Brain pericyte (primary cell): Measurements from ENCODE around the gene ARSH.
"Not testable (repeated sequence)": the region's sequence is repeated elsewhere in the genome, so short reads cannot be mapped to it uniquely, and the experiment has no call there.

Experiments
- DNase-seq: peaks from one replicate; pipeline ENCODE4 v3.0.0-alpha.2; 2012; ENCODE audit warnings: low read depth, low spot score

The ARSH gene

GRCh38 chrX:3006495-3006894, at the start of gene ARSH:
ARSH (plus strand) TSS chrX:3006546; CDS start chrX:3006613, 67 bp downstream.
- DNase-seq = no peak

DNA sequence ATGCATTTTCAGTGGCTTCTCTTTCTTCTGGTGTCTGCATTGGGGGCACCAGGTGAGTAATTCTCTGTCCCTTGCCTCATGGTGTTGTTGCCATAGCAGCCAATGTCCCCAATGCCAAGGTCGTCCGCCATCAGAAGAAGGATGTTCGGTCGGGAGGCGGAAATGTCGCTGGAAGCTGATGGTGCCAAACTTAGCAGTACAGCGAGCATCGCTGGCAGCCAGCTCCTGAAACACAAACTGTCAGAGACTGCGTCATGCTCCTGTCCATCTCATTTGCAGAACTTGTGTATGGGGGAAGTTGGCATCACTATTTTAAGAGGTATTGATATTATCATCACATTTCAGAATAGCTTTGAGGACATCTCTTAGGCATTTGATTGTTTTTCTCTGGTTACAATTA, 48.1 kb upstream of the ARSH start:
- no peak for DNase-seq

DNA sequence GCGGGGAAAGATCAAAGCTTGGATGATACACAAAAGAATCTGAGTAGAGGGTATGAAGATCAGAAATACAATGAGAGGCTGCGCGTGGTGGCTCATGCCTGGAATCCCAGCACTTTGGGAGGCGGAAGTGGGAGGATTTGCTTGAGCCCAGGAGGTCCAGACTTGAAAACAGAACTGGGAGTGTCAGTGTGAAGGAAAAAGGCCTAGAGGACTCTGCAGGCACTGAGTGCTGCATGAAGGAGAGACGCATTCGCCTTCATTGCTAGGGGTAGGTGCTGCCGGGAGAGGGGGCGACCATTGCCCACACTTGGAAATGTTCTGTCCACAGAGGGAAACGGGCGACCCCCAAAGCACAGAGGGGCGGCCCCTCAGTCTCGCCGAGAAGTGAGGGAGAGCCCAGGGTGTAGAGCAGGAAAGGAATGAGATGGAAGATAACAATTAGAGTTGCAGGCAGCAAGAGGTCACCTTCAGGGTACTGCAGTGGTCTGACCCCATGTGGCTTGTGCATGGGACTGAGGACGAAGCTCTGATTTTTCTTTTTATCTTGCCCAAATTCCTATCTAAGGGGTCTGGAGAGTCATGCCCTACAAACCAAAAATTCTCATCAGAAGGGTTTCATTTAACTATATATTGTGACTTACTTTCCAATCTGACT, 45.4 kb upstream of the ARSH start:
- DNase-seq = no peak

DNA sequence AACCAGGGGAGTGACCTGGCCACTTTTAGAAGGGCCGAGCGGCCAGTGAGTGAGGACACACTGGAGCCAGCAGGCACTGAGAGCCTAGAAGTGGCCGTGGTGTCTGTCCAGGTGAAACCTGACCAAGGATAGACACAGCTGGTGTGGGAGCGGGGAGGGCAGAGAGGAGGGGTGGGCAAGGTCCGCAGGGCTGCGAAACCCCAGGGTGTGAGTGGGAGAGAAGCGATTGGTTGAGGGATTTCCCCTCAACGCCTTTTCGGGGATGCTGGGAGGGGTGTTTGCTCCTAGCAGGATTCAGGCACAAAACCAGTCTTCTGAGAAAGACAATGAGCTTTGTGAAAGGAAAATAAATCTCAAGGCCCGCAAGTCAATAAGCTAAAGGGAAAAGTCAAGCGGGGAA, 44.0 kb upstream of the ARSH start:
- no peak for DNase-seq

- not testable (repeated sequence) for DNase-seq
Measured at GRCh38 chrX:2963449-2963848, 42.9 kb upstream of the ARSH start.

DNA sequence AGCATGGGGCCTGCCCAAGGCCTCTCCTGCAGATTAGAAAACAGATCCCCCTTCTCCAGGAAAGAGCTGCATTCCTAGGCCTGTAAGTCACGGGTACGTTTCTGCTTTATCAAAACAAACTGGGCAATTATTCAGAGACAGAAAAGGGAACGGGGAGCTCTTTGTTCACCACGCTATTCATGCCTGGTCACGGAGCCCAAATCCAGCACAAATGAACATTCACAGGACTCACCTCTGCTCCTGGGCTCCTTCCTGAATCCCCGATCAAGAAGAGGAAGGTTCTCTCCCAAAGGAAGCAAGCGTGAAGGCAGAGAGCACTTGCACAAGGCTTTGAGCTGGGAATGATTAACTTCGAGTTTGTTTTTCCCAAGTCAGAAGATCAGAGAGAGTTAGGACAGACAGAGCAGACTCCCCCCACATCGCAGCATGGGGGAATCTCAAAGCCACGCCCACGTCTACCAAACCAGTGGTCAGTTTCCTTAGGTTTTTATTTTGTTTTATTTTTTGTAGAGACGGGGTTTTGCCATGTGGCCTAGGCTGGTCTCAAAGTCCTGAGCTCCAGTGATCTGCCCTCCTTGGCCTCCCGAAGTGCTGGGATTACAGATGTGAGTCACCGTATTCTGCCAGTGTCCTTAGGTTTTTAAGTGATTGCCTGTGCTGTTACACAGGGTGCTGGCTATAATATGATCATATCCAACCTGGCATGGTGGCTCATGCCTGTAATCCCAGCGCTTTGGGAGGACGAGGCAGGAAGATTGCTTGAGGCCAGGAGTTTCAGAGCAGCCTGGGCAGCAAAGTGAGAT, 42.2 kb upstream of the ARSH start:
- DNase-seq = not testable (repeated sequence)

GRCh38 chrX:2965965-2966364, 40.4 kb upstream of the ARSH start:
- DNase-seq = no peak

DNA sequence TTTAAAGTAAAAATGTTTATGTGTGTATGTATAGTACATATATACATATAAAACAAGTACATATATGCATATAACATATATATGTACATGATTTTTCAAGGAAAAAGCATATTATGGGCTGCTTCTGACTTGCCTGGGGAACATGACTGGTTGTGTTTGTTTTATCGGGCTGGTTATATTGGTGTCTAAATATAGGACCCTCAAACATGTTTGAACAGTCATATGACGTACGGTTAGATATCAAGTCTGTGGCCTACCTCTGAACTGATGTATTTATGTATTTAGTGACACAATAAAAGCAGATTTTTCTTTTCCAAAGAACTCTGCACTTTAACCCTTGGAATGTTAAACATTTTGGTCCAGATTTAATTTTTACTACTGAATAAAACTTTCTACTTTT, 39.3 kb upstream of the ARSH start:
- DNase-seq = no peak

DNA sequence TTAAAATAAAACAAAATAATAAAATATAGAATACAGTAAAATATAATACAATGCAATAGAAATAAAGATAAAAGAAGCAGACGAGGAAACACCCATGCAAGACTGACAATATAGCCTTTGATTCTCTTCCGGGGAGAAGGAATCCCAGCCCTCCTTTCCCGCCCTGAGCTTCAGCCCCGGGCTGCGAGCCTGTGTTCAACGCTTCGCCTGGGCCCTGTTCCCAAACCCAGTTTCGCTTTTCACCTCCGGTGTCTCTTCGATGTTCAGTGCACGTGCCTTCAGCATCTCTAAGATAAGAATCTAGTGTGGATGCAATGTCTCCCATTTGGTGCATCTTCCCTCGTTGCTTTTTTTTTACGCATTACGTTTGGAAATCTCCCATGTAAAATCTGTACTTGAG, 38.8 kb upstream of the ARSH start:
- DNase-seq = no peak

DNA sequence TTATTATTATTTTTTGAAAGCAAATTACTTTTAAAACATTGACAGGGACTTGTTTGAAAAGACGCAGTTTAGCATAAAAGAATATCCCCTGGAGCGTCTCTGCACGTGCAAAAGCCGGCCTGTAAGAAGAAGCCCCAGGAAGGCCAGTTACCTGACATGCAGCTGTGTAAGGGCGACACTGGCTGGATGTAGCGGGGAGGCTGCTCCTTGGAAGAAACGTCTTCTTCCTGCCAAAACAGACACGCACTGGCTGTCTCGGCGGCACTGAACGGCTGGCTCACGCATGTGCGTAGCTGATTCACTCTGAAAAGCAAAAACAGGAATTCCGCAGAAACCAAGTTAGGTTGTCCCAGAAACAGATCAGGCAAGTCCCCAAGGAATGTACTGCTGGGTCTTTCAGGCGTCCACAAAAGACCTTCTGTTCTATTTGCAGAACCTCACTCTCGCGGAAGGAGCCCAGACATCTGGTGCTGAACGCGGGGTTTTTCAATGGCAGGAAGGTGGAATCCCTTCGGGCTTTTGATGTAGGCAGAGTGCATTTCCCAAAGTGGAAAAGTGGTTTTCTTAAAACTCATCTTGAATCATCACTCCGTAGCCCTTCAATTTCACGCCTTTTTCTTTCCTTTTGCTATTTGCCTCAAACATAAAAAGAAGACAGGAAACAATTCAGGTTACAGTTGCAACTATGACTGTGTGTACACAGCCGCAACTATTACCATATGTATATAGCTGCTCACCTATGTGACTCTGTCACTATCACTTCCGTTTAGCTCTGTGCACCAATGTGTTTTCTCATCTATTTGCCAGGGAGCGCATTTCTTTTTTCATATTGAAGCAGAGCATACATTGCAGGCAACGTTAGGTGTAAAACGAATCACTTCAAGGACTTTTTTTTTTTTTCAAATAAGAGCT, 38.1 kb upstream of the ARSH start:
- no peak for DNase-seq

GRCh38 chrX:2969021-2969420, 37.3 kb upstream of the ARSH start:
- DNase-seq = no peak

DNA sequence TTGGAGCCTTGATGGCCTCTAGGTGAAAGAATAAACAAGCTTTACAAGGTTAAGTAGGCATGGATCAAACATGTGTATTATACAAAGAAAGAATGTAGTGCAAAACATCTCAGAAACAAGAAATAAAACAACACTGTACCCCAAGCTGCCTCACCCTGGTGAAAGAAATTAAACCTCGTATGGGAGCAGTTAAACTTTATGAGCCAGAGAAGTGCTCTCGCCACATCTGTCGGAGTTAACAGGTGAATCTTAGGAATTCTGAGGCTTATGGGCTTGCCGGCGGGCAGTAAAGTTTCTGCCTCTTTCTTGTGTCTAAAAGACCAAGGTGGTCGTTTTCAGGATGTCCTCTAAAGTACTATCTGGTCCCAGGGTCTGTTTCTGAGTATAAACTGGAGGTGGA, 34.0 kb upstream of the ARSH start:
- no peak for DNase-seq

GRCh38 chrX:2974961-2975360, 31.4 kb upstream of the ARSH start:
- no peak for DNase-seq

GRCh38 chrX:2978639-2979038, 27.7 kb upstream of the ARSH start:
- not testable (repeated sequence) for DNase-seq

GRCh38 chrX:2984342-2984741, 22.0 kb upstream of the ARSH start:
- DNase-seq = no peak

GRCh38 chrX:2989565-2989964, 16.8 kb upstream of the ARSH start:
- DNase-seq = no peak

DNA sequence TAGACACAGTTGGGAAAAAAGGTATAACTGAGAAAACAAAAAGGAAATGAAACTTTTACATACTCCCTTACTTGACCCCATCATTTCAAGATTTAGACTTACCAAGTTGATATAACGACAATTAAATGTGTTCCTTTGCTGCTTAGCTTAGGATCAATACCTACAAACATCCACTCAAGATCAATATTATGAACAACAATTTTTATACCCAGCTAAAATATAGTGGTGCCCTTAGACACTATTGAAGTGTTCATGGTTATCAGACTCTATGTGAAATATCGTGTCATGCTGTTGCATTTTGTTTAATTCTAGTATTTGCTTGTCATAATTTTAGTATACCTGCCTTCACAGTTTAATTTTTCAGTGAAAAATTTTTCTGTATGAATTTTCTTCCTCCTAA, 4.2 kb downstream of the ARSH start:
- DNase-seq = no peak

DNA sequence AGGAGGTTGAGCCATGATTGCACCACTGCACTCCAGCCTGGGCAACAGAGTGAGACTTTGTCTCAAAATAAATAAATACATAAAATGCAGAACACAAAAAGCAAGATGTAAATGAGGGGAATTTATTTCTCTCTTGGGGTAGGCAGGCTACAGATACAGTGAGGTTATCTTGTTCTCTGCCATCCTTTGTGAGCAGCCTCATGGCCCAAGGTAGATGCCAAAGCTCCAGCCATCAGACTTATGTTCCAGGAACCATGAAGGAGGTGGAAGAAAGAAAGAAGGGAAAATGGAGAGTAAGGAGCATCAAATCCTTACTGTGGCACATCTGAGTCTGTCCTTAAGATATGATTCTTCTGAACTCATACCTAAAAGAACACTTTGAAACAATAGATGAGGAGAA, 11.1 kb downstream of the ARSH start:
- DNase-seq = no peak

DNA sequence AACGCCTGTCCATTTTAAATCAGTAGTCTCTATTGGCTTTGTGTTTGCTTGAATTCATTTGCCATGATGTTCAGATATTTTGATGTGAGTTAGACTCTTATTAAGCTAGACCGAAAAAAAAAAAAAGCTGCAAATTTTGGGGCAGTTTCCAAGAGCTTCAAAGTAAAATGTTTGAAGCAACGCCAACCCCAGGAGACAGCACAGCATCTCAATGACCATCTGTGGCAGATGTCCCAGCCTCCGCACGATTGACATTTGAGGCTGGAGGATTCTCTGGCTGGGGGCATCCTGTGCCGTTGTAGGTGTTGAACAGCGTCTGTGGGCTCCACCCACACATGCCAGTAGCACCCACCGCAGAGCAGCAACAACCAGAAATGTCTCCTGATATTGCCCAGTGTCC, 17.8 kb downstream of the ARSH start:
- DNase-seq = no peak

GRCh38 chrX:3026074-3026815, 19.9 kb downstream of the ARSH start:
- DNase-seq = no peak

DNA sequence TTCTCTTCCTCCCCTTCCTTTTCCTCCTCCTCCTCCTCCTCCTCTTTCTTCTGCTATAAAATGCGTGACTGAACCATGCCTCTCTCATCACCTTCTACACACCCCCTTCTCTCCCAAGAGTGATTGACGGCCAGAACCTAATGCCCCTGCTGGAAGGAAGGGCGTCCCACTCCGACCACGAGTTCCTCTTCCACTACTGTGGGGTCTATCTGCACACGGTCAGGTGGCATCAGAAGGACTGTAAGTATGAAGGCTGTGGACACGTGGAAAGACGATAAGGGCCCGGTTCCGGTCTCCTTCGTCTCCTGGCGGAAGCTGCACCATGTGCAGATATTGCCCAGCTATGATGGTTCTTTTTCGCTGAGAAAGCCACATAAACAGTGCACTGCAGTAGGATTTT, 22.8 kb downstream of the ARSH start:
- no peak for DNase-seq

GRCh38 chrX:3037218-3037617, 30.9 kb downstream of the ARSH start:
- DNase-seq = no peak
